NK-92 (cell line): Measurements from ENCODE around the gene HOXD12.

Experiments used
- DNase-seq: peaks from one replicate; lab custom pipeline; 2025; ENCODE audit not compliant: unreplicated experiment; lab: John Stamatoyannopoulos, UW

HOXD12 gene

GRCh38 chr2:176130957-176131847 lies 31.6 kb downstream of the HOXD12 start:
- no peak for DNase-seq

GRCh38 chr2:176131848-176132158 lies 32.2 kb downstream of the HOXD12 start:
- DNase-seq: no peak

- DNase-seq: no peak
Measured at GRCh38 chr2:176132205-176133171, 32.9 kb downstream of the HOXD12 start.

- no peak for DNase-seq
Measured at GRCh38 chr2:176133389-176133788, 33.8 kb downstream of the HOXD12 start.

- DNase-seq: no peak
Measured at GRCh38 chr2:176134035-176134434, 34.4 kb downstream of the HOXD12 start.

- no peak for DNase-seq
Measured at GRCh38 chr2:176135035-176135440, 35.4 kb downstream of the HOXD12 start.

GRCh38 chr2:176136374-176137251 lies 37.0 kb downstream of the HOXD12 start:
- no peak for DNase-seq

- no peak for DNase-seq
Measured at GRCh38 chr2:176137252-176137580, 37.6 kb downstream of the HOXD12 start.

GRCh38 chr2:176137906-176138305 lies 38.3 kb downstream of the HOXD12 start:
- DNase-seq: no peak

- DNase-seq: no peak
Measured at GRCh38 chr2:176138526-176138922, 38.9 kb downstream of the HOXD12 start.

- no peak for DNase-seq
Measured at GRCh38 chr2:176138923-176139660, 39.5 kb downstream of the HOXD12 start.

GRCh38 chr2:176139661-176140512 lies 40.3 kb downstream of the HOXD12 start:
- DNase-seq: no peak

GRCh38 chr2:176140513-176141317 lies 41.1 kb downstream of the HOXD12 start:
- no peak for DNase-seq

GRCh38 chr2:176142281-176142680 lies 42.7 kb downstream of the HOXD12 start:
- no peak for DNase-seq

- no peak for DNase-seq
Measured at GRCh38 chr2:176145085-176145969, 45.7 kb downstream of the HOXD12 start.

- no peak for DNase-seq
Measured at GRCh38 chr2:176146101-176146500, 46.5 kb downstream of the HOXD12 start.

GRCh38 chr2:176146645-176147044 lies 47.0 kb downstream of the HOXD12 start:
- no peak for DNase-seq
